ENCODE results near the gene AAGAB. TPM values are rescaled to one million over a fixed set of nuclear protein-coding genes. Genes with fewer than 3 reads are reported as not detected.

Gene AAGAB
- total RNA-seq, 1 donor from 2014 or later: 27.8 TPM

DNA sequence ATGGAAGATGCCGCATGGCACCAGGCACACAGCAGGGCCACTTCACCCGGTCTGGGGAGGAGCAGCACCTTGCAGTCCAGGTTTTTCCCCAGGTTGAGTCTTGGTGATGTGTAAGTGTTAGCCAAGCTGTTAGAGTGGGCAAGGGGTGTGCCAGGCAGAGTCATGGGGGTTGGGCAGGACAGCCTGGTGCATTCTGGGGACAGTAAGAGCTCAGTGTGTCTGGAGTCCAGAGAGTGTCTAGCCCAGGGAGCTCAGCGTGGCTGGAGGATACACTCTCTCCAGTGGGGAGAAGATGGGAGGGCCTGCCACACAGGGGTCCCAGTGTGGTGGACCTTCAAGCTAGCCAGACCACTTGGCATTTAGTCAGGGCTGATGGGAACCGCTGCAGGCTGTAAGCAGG is 87.4 kb downstream of the AAGAB start:
- Histone ChIP-seq H3K4me1 (peaks cover 12 to 40% of the 10 kb centered on the region in 2 donors), H3K4me3 (no peak overlapping the region), H3K36me3 (peaks cover 12 to 30% of the 10 kb centered on the region in 2 donors), H3K9me3 (no peaks in the 10 kb centered on the region), H3K27ac (peak overlapping the region; percentile 3 to 73), H3K27me3 (no peaks in the 10 kb centered on the region)
- TF ChIP-seq, protein P1, sequence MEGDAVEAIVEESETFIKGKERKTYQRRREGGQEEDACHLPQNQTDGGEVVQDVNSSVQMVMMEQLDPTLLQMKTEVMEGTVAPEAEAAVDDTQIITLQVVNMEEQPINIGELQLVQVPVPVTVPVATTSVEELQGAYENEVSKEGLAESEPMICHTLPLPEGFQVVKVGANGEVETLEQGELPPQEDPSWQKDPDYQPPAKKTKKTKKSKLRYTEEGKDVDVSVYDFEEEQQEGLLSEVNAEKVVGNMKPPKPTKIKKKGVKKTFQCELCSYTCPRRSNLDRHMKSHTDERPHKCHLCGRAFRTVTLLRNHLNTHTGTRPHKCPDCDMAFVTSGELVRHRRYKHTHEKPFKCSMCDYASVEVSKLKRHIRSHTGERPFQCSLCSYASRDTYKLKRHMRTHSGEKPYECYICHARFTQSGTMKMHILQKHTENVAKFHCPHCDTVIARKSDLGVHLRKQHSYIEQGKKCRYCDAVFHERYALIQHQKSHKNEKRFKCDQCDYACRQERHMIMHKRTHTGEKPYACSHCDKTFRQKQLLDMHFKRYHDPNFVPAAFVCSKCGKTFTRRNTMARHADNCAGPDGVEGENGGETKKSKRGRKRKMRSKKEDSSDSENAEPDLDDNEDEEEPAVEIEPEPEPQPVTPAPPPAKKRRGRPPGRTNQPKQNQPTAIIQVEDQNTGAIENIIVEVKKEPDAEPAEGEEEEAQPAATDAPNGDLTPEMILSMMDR (IDR thresholded peaks at IDR 0.05): no peak
- DNase-seq (ENCODE audit: low spot score in 2 of 2): no peak
- intact Hi-C loops (cut with DNase I): no loop called here

GRCh38 chr15:67166280-67167009 is 88.0 kb downstream of the AAGAB start:
- no peaks in the 10 kb centered on the region for H3K9me3 ChIP-seq
- no peak overlapping the region for H3K4me3 ChIP-seq
- intact Hi-C loops (cut with DNase I): no loop called here
- peaks cover 12 to 43% of the 10 kb centered on the region in 2 donors for H3K4me1 ChIP-seq
- H3K27me3 ChIP-seq: no peaks in the 10 kb centered on the region
- TF ChIP-seq, protein P1 (IDR thresholded peaks at IDR 0.05): no peak
- peak overlapping the region; percentile 70 to 73 for H3K27ac ChIP-seq
- peaks cover 12 to 29% of the 10 kb centered on the region in 2 donors for H3K36me3 ChIP-seq
- no peak for DNase-seq (ENCODE audit: low spot score in 2 of 2)

DNA sequence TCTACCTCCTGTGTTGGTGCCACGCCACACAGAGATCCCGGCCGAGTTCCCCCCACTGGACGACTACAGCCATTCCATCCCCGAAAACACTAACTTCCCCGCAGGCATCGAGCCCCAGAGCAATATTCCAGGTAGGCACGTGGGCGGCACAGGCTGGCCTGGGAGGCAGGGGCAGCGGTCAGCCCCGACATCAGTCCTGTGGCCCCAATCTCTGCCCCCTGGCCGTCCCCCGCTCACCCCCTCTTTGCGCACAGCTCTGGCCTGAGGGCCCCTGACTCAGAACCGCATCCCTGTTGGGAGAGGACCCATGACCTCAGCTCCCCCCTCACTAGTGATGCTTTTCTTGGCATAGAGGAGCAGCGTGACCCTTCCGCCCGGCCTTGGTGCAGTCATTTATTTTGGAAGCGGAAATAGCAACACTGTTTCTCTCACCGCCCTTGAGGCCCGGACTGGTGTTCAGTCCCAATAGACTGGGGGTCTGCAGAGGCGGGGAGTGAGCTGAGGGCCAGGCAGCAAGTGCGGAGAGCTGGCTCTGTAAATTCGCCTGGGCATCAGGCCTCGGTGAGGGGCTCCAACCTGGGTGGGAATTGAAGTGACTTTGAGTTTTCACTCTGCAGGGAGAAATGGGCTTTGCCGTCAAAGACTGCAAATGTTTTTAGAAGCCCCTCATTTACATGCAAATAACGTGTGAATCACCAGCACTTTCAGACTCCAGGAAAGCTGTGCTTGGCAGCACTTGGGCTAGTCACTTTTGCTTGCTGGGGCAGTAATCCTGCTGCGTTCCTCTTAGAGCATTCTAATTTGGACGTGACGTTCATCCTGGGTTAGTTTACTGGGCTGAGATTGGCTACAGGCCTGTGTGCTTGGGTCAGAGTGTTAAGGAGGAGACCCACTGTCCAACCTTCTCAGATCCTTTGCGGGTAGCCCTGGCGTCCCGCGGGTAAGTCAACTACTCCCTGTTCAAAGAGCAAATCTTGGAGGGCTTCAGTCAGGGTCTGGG is 88.9 kb downstream of the AAGAB start:
- Histone ChIP-seq H3K4me3 (peak overlapping the region in 1 of 2 donors; percentile 28), H3K27ac (peak overlapping the region; percentile 70 to 73), H3K4me1 (peaks cover 12 to 43% of the 10 kb centered on the region in 2 donors), H3K9me3 (no peaks in the 10 kb centered on the region), H3K27me3 (no peaks in the 10 kb centered on the region), H3K36me3 (peaks cover 8 to 25% of the 10 kb centered on the region in 2 donors)
- intact Hi-C loops (cut with DNase I): loop anchor here (1.0 kb wide), 1 partner anchor 15 kb away; no protein-coding TSS in a partner anchor
- TF ChIP-seq, protein P1 (IDR thresholded peaks at IDR 0.05): no peak
- DNase-seq (ENCODE audit: low spot score in 2 of 2): peak in 1 of 2 donors; percentile 84

DNA sequence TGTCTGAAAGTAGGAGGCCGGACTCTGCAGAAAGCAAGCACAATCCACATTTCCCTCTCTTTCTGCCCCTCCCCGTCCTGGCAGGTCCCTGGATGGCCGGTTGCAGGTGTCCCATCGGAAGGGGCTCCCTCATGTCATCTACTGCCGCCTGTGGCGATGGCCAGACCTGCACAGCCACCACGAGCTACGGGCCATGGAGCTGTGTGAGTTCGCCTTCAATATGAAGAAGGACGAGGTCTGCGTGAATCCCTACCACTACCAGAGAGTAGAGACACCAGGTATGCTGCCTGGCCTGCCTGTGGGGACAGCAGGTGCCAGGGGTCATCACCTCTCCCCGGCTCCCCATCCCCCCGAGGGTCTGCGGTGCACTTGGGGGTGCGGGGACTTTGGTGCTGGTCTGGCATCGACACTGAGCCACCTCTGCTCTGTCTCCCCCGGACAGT is 89.6 kb downstream of the AAGAB start:
- Histone ChIP-seq H3K36me3 (peaks cover 5 to 22% of the 10 kb centered on the region in 2 donors), H3K27me3 (no peaks in the 10 kb centered on the region), H3K27ac (peak overlapping the region; percentile 70 to 73), H3K4me3 (no peak overlapping the region), H3K9me3 (no peaks in the 10 kb centered on the region), H3K4me1 (peaks cover 12 to 43% of the 10 kb centered on the region in 2 donors)
- intact Hi-C loops (cut with DNase I): loop anchor here (1.0 kb wide), 1 partner anchor 15 kb away; no protein-coding TSS in a partner anchor
- DNase-seq (ENCODE audit: low spot score in 2 of 2): no peak
- TF ChIP-seq, protein P1 (IDR thresholded peaks at IDR 0.05): peak; percentile 3 to 55 (median 18)

DNA sequence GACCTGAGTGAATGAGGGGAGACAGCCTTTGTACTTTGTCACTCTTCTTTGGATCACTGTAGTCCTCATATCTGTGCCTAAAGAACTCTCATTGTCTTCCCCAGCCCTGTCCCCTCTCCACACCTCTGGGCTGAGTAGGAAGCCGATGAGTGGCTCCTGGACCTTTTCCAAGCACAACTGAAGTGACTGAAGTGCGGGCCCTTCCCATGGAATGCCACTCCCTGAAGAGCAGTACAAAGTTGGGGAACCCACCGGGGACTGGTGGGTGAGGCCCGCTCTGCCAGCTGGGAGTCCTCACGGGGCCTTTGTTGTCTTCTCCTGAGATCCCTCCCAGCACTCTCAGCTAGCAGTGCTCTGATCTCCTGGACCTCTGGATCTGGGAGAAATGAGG is 90.1 kb downstream of the AAGAB start:
- no peak for DNase-seq (ENCODE audit: low spot score in 2 of 2)
- H3K27me3 ChIP-seq: no peaks in the 10 kb centered on the region
- TF ChIP-seq, protein P1 (IDR thresholded peaks at IDR 0.05): no peak
- H3K9me3 ChIP-seq: no peaks in the 10 kb centered on the region
- H3K4me3 ChIP-seq: no peak overlapping the region
- intact Hi-C loops (cut with DNase I): no loop called here
- peaks cover 12 to 43% of the 10 kb centered on the region in 2 donors for H3K4me1 ChIP-seq
- peak overlapping the region; percentile 70 to 73 for H3K27ac ChIP-seq
- H3K36me3 ChIP-seq: peaks cover 5 to 17% of the 10 kb centered on the region in 2 donors

All from ascending aorta (tissue), 2 donors.